Tongue (tissue), 2 donors: ENCODE results near the gene PRSS56. TPM values are rescaled to one million over a fixed set of nuclear protein-coding genes. Genes with fewer than 3 reads are reported as not detected.
"Not testable (repeated sequence)": the region's sequence is repeated elsewhere in the genome, so short reads cannot be mapped to it uniquely, and the experiment has no call there.

Source experiments
- DNase-seq: peaks from one replicate; pipeline ENCODE4 v3.0.0-alpha.2; 2015
- total RNA-seq: library from RNA; depleted of rRNA; stranded (reverse); fragments of >200 nt; gene quantifications from one replicate; pipeline ENCODE4 v1.2.3, GENCODE V29; 2014

Gene PRSS56
- total RNA-seq, 1 donor from 2014 or later: 0.82 TPM

DNA sequence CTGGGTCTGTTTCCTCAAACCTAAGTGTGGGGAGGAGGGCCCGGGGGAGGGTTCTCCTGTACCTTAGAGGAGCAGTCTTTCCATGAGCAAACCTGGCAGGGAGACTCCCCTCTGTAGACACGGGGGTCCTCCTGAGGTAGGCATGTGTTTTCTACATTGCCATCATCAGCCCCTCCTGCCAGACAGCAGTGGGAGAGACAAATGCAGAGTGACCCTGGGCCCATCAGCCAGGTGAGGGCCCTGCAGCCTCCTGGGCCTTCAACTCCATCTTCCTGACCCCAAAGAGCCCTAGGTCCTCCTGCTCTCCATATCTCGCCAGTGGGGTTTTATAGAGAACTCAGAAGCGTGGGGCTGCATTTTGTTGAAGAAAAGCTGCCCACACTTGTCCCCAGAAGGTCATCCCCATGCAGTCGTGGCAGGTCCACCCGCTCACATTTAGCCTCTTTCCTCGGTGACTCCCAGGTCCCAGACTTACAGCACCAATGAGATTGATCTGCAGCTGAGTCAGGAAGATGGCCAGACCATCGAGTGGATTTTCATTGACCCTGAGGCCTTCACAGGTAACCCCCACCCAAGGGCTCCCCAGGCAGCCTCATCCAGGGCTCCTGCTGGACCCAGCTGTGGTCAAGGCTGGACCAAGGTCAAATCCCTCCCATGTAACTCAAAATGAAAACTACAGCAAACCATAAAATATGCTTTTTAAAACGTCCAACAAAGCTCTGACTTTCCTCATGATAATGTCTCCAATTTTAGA is 21.9 kb downstream of the PRSS56 start:
- no peak for DNase-seq

DNA sequence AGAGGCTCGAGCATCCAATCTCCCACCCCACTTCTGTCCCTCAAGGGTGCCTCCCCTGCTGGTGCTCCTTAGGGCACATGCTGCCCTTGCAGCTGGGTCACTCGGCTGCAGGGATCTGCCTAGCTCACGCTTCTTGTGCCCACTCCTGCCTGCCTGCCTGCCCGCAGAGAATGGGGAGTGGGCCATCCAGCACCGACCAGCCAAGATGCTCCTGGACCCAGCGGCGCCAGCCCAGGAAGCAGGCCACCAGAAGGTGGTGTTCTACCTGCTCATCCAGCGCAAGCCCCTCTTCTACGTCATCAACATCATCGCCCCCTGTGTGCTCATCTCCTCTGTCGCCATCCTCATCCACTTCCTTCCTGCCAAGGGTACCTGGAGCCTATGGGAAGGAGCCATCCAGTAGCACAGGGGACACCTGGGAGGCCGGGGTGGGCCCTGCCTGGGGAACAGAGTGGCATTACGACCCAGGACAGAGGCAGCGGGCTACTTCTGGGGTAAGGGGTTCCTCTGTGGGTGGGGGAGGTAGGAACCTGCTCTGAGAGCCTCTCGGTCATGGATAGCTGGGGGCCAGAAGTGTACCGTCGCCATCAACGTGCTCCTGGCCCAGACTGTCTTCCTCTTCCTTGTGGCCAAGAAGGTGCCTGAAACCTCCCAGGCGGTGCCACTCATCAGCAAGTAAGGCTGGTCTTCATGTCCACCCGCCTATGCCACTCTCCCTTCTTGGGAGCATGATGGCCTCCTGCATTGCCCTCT is 22.7 kb downstream of the PRSS56 start:
- DNase-seq: no peak

DNA sequence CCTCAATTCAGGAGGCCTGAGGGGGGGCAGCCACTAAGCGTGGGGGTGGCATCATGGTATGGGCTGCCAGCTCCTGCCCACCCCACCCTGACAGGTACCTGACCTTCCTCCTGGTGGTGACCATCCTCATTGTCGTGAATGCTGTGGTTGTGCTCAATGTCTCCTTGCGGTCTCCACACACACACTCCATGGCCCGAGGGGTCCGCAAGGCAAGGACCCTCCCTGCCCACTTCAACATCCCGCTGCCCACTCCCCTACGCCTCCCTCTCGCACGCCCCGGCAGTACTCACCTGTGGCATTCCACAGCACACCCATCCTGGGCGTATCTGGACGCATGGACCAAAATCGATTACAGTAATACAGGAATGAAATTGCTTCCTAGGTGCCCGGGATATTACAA is 23.3 kb downstream of the PRSS56 start:
- DNase-seq: no peak

DNA sequence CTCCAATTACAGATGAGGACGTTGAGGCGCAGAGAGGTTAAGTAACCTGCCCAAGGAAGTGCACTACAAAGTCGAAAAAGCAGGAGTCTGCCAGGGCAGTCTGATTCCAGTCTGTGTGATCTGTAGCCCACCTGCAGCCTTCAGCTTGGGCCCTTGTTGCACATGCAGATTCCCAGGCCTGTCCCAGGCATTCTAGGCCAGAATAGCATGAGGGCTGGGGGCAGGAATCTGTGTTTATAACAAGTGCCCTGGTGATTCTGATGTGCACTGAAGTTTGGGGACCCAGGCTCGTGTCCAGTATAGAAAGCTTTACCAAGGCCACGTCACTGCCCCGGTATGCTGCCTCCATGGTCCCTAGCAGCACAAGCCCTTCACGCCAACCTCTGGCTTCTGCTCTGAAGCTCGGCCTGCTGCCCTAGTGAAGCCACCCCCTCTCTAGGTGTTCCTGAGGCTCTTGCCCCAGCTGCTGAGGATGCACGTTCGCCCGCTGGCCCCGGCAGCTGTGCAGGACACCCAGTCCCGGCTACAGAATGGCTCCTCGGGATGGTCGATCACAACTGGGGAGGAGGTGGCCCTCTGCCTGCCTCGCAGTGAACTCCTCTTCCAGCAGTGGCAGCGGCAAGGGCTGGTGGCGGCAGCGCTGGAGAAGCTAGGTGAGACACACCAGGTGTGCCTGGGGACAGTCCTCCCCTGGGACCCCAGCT is 23.9 kb downstream of the PRSS56 start:
- DNase-seq: no peak

DNA sequence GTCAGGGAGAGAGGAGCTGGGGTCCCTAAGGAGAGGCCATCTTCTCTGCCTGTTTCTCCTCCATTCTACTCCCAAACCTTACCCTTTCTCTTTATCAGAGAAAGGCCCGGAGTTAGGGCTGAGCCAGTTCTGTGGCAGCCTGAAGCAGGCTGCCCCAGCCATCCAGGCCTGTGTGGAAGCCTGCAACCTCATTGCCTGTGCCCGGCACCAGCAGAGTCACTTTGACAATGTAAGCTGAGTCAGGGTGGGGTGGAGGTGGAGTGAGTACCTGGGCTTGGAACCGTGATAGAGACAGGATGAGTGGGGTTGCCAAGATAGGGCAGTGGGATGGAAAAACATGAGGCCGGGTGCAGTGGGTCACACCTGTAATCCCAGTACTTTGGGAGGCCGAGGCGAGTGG is 24.5 kb downstream of the PRSS56 start:
- DNase-seq: no peak

- no peak for DNase-seq
These were observed 25.6 kb downstream of the PRSS56 start for GRCh38 chr2:232545511-232546375.

DNA sequence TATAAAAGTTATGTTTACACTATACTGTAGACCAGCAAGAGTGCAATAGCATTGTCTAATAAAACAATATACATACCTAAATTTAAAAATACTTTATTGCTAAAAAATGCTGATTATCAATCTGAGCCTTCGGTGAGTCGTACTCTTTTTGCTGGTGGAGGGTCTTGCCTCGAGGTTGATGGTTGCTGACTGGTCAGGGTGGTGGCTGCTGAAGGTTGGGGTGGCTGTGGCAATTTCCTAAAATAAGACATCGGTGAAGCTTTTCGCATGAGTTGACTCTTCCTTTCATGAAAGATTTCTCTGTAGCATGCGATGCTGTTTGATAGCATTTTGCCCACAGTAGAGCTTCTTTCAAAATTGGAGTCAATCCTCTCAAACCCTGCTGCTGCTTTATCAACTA is 27.8 kb downstream of the PRSS56 start:
- DNase-seq: no peak

GRCh38 chr2:232549655-232550353 is 29.6 kb downstream of the PRSS56 start:
- DNase-seq: no peak

GRCh38 chr2:232550354-232551249 is 30.4 kb downstream of the PRSS56 start, which contains the start of the genes EIF4E2 and TIGD1:
EIF4E2 (plus strand) TSS chr2:232550689; CDS start chr2:232550725, 36 bp downstream.
TIGD1 (minus strand) TSS chr2:232550557; CDS start chr2:232549882, 675 bp downstream.
- peak; percentile 98 for DNase-seq

- no peak for DNase-seq
These were observed 31.1 kb downstream of the PRSS56 start for GRCh38 chr2:232551250-232551638.

- DNase-seq: no peak
These were observed 31.6 kb downstream of the PRSS56 start for GRCh38 chr2:232551776-232552175.

- no peak for DNase-seq
These were observed 36.2 kb downstream of the PRSS56 start for GRCh38 chr2:232556426-232556825.

DNA sequence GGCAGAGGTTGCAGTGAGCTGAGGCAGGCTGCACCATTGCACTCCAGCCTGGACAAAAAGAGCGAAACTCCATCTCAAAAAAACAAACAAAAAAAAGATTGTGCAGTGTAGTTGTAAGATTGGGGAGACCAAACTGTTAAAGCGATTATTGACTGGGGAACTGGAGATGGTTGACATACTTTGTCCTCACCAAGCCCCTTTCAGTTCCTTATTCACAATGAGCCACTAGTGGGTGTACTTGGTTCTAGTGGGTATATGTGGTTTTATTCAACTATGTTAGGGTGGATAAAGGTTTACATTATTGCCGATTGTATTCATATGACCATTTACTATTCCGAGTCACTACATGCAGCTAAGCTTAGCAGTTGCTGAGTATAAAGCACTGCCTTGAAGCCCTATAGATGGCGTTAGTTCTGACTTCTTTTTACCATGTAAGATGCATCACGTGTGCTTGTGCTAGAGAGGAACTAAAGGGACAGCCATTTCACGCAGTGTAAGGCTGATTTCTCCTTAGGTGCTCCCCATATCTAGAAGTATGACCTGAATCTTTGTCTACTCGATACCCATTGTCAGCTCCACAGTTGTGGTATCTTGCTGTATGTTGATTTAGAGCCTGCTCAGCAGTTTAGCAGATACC is 42.4 kb downstream of the PRSS56 start:
- DNase-seq: no peak

GRCh38 chr2:232563580-232563979 is 43.4 kb downstream of the PRSS56 start:
- no peak for DNase-seq

- no peak for DNase-seq
These were observed 47.5 kb downstream of the PRSS56 start for GRCh38 chr2:232567721-232568120.

DNA sequence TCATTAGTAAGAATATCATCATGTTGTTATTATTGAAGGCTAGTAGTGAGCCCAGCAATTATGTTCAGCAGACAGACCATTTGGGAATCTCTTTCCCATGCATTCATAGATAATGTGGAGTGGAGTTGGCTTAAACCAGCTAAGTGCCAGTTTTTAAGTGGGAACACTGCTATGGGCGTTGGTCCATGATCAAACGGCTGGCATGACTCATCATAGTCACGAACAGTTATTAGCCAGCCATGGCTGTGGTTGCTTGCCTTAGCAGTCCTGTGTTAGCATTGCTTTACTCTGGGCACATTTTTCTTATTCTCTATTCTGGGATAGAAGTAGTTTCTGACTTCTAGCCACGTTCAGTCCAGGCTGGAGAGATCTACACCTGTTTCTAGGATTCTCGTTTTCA is 48.0 kb downstream of the PRSS56 start:
- no peak for DNase-seq

- DNase-seq: no peak
These were observed 49.4 kb downstream of the PRSS56 start for GRCh38 chr2:232569541-232569940.

- DNase-seq: not testable (repeated sequence)
These were observed 50.3 kb downstream of the PRSS56 start for GRCh38 chr2:232570481-232570880.

GRCh38 chr2:232571026-232571474 is 50.9 kb downstream of the PRSS56 start:
- DNase-seq: no peak

- DNase-seq: no peak
These were observed 52.9 kb downstream of the PRSS56 start for GRCh38 chr2:232573042-232573441.
